ENCODE measurements around the gene UBE2G2.

GRCh38 chr21:44732263-44732662 is 69.4 kb downstream of the UBE2G2 start:
- TF ChIP-seq POLR2AphosphoS5 (IDR thresholded peaks at IDR 0.05; ENCODE audit: low read depth, low read length) (no peak), POLR2A (IDR thresholded peaks at IDR 0.05; ENCODE audit: low read depth, low read length) (no peak), SPI1 (IDR thresholded peaks at IDR 0.05; ENCODE audit: low read depth, low read length) (no peak), TAF1 (IDR thresholded peaks at IDR 0.05; ENCODE audit: low read depth, low read length) (no peak), PAX5 (IDR thresholded peaks at IDR 0.05; ENCODE audit: insufficient read depth, low read length, severe bottlenecking) (no peak)

Measured in GM12891 (cell line).